GM12891 (cell line): ENCODE results near the gene SPATA46.

Experiments used
- PAX5 ChIP-seq: IDR thresholded peaks from 2 replicates; pipeline ENCODE4 v1.6.1; 2011; ENCODE audit warnings: low read length, moderate library complexity, mild to moderate bottlenecking; ENCODE audit not compliant: insufficient read depth, severe bottlenecking
- POLR2A ChIP-seq: IDR thresholded peaks from 2 replicates; pipeline ENCODE4 v1.6.1; 2011; ENCODE audit warnings: low read depth, low read length, control low read depth
- POLR2AphosphoS5 ChIP-seq: IDR thresholded peaks from 2 replicates; pipeline ENCODE4 v1.6.1; 2011; ENCODE audit warnings: low read depth, low read length, control low read depth
- SPI1 ChIP-seq: IDR thresholded peaks from 2 replicates; pipeline ENCODE4 v1.6.1; 2011; ENCODE audit warnings: low read depth, low read length, control low read depth

DNA sequence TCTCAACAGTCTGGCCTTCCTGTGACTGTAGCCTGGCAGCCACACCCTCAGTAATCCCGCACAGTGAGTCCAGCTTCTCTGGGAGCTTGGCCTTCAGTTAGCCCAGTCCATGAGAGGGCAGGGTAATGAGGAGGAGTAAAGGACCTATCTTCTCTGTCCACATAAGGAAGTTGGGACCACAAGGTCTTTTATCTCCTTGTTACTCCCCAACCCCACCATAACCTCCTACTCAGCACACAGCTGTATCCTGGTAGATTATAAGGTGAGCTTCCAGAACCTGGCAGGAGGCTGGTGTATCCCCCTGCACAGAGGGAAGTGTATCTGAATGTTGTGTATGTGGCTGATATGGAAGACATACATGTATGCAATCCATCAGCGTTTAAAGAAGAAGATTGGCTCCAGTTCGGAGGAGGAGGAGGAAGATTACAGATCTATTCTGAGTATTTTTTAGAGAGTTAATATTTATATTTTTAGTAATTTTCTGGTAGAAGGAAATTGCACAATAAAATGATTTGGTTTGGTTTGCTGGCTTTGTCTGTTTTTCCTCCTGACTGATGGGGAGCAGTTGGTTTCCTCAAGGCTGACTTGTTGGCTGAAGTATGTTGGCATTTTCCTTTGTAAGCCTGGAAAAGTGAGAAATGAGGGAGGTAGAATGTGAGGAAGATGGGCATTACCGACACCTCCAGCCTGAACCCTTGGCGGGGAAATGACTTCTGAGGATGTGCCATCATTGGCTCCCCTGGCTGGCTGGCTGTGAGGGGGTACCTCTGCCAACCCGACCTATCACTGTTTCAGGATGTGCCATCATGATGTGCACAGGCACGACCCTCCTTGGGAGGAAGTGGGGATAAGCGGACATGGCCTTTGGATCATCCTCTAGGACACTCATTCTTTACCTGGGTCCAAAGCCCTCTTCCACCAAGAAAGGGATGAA is 9.9 kb upstream of the SPATA46 start:
- TF ChIP-seq POLR2A (no peak), POLR2AphosphoS5 (no peak), SPI1 (no peak), PAX5 (no peak)
